Effector memory CD4-positive, alpha-beta T cell (primary cell): ENCODE measurements around the gene PLCB4.

Experiments used
- DNase-seq, 3 donors: peaks; one replicate each; pipeline ENCODE4 v3.0.0-alpha.2; 2020
- H3K27ac ChIP-seq: 2 replicates; pipeline ENCODE4 v1.7.0; 2013; ENCODE audit warnings: mild to moderate bottlenecking, low read length, moderate library complexity; ENCODE audit not compliant: insufficient read depth, poor library complexity, severe bottlenecking
- H3K27me3 ChIP-seq: replicated peaks from 2 replicates; pipeline ENCODE4 v1.7.0; 2013; ENCODE audit warnings: mild to moderate bottlenecking, low read length; ENCODE audit not compliant: insufficient read depth, control insufficient read depth, poor library complexity, severe bottlenecking
- H3K36me3 ChIP-seq: 2 replicates; pipeline ENCODE4 v1.7.0; 2013; ENCODE audit warnings: mild to moderate bottlenecking, low read length, moderate library complexity; ENCODE audit not compliant: control insufficient read depth, insufficient read depth
- H3K4me1 ChIP-seq: 2 replicates; pipeline ENCODE4 v1.7.0; 2013; ENCODE audit warnings: low read length, mild to moderate bottlenecking; ENCODE audit not compliant: control insufficient read depth, insufficient read depth, poor library complexity, severe bottlenecking
- H3K4me3 ChIP-seq: 2 replicates; pipeline ENCODE4 v1.7.0; 2013; ENCODE audit warnings: low read length, low read depth, mild to moderate bottlenecking; ENCODE audit not compliant: insufficient read depth, poor library complexity, severe bottlenecking
- H3K9me3 ChIP-seq: 2 replicates; pipeline ENCODE4 v1.7.0; 2013; ENCODE audit warnings: mild to moderate bottlenecking, low read length, moderate library complexity; ENCODE audit not compliant: control insufficient read depth

Gene PLCB4

GRCh38 chr20:9308056-9308455 is 239.2 kb downstream of the PLCB4 start:
- Histone ChIP-seq H3K27me3 (no peaks in the 10 kb centered on the region), H3K27ac (no peak overlapping the region), H3K4me1 (no peaks in the 10 kb centered on the region), H3K9me3 (no peaks in the 10 kb centered on the region), H3K36me3 (no peaks in the 10 kb centered on the region), H3K4me3 (no peak overlapping the region)
- DNase-seq, result no peak

DNA sequence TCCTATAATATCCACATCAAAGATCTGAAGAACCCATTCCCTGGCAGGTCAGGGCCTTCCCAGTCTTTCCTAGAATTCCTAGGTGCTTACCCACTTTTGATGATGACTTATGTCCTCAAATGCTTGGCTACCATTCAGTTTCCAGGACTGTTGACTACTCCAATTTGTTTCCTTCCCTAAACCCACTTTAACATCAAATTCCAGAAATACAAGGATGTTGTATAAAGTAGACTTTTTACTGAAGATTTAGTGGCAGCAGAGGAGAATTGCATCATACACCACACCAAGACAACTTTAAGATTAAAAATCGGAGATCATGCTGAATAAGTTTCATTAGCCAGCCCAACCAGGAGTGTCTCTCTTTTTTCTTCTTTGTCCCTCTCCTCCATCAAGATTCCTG is 242.2 kb downstream of the PLCB4 start:
- Histone ChIP-seq H3K36me3 (no peaks in the 10 kb centered on the region), H3K9me3 (no peaks in the 10 kb centered on the region), H3K27me3 (no peaks in the 10 kb centered on the region), H3K4me3 (no peak overlapping the region), H3K4me1 (no peaks in the 10 kb centered on the region), H3K27ac (no peak overlapping the region)
- DNase-seq, result no peak

DNA sequence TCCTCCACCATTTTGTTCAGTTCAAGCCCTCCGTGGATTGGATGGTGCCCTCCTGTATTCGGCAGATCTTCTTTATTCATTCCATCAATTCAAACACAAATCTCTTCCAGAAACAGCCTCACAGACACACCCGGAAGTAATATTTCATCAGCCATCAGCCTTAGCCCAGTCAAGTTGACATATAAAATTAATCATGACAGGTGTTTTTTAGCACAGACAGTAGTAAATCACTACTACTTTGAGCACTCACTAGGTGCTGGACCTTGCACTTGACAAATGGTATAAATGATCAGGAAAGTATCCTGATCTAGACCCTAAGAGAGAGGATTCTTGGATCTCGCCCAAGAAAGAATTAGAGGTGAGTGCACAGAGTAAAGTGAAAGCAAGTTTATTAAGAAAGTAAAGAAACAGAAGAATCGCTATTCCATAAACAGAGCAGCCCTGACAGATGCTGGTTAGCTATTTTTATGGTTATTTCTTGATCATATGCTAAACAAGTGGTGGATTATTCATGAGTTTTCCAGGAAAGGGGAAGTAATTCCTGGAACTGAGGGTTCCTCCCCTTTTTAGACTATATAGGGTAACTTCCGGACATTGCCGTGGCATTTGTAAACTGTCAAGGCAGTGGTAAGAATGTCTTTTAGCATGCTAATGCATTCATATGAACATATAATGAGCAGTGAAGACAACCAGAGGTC is 250.9 kb downstream of the PLCB4 start:
- H3K27ac ChIP-seq, result no peak overlapping the region
- H3K4me3 ChIP-seq, result no peak overlapping the region
- no peak for DNase-seq
- H3K27me3 ChIP-seq, result no peaks in the 10 kb centered on the region
- H3K4me1 ChIP-seq, result no peaks in the 10 kb centered on the region
- H3K36me3 ChIP-seq, result no peaks in the 10 kb centered on the region
- no peaks in the 10 kb centered on the region for H3K9me3 ChIP-seq

DNA sequence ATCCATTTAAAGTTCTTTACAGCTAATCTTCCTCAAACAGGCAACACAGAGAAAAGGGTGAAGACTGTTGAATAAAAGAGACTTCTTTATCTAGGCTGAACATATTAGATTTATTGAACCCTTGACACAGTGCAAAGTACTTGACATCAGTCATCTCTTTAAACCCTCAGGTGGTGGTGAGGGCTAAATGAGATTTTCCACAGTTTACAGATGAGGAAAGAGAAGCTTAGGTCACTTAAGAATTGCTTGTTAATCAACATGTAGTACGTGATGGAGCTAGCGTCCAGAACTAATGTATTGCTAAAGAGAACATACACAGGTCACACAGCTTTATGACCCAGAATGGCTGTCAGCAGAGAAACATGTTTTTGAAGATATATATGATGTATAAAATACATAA is 252.1 kb downstream of the PLCB4 start:
- Histone ChIP-seq H3K4me3 (no peak overlapping the region), H3K4me1 (no peaks in the 10 kb centered on the region), H3K9me3 (no peaks in the 10 kb centered on the region), H3K27ac (no peak overlapping the region), H3K27me3 (no peaks in the 10 kb centered on the region), H3K36me3 (no peaks in the 10 kb centered on the region)
- DNase-seq, result no peak

DNA sequence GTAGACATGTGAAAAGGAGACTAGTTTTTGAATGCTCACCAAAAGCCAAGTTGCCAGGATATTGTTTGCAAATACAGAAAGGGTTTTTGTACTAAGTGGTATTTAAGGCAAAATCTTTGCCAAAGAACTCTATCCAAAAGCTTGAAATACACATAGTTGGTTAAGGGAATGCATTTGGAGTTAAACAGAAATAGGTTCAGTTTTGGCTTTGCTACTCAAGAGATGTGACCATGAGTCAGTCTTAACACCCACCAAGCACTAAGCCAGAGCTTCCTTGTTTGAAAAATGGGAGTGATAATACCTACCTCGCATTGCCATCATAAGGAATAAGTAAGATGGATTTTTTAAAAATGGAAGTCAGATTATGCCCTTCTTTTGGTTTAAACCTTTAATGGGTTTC is 253.8 kb downstream of the PLCB4 start:
- no peaks in the 10 kb centered on the region for H3K27me3 ChIP-seq

DNA sequence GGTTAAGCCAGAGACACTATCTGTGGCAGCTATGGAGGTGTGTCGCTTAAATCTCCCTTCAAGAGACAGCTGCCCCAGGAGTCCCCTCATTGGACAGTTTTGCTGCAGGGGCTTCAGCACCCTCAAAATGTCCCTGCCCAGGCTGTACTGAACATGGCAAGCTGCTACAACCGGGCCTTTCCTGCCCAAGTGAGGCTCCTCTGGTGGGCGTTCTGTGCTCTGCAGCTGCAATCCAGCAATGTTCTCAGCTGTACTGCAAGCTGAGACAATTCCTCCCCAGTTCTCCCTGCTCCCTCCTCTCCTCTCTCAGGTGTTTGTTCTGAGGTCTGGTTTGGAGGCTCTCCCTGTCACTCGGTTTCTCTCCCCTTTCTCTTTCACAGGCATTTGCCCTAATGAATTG is 254.7 kb downstream of the PLCB4 start:
- H3K9me3 ChIP-seq, result no peaks in the 10 kb centered on the region
- H3K27ac ChIP-seq, result no peak overlapping the region
- no peaks in the 10 kb centered on the region for H3K36me3 ChIP-seq
- H3K27me3 ChIP-seq, result no peaks in the 10 kb centered on the region
- DNase-seq, result no peak
- no peaks in the 10 kb centered on the region for H3K4me1 ChIP-seq
- no peak overlapping the region for H3K4me3 ChIP-seq

More for the DNA sequence above, 253.8 kb downstream of the PLCB4 start:
- Histone ChIP-seq H3K36me3 (no peaks in the 10 kb centered on the region), H3K9me3 (no peaks in the 10 kb centered on the region), H3K27ac (no peak overlapping the region), H3K4me1 (no peaks in the 10 kb centered on the region), H3K4me3 (no peak overlapping the region)
- no peak for DNase-seq

DNA sequence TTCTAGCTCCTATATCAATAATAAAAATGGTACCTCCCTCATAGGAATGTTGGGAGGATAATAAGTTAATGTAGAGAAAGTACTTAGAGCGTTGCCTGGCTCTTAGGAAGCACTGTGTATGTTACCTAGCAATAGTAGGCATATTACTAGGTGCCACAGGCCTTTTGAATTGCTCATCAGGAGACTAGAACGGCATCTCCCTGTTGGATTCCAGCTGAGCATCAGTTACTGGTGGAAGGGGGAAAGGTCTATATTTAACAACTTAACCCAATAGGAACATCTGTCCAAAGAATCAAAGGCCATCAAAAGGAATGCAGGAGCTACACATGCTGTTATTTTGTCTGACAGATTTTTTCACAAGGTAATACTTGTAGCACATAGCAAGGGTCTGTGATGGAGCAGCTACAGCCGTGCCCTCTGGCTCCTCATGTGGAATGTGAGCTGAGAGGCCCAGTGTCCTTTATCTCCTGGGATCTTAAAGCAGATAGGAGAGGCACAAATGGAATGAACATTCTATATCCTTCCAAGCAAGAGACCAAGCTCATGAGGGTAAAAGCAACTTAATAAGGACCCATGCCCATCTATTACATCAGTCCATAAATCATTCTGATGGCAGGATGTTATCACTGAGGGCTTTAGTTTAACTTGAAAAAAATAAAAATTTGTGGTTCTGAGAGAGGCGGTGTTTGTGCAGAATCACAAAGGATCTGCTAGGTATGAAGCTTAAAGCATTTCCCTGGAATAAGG is 260.6 kb downstream of the PLCB4 start:
- no peak overlapping the region for H3K4me3 ChIP-seq
- no peak overlapping the region for H3K27ac ChIP-seq
- no peaks in the 10 kb centered on the region for H3K9me3 ChIP-seq
- H3K4me1 ChIP-seq, result no peaks in the 10 kb centered on the region
- H3K27me3 ChIP-seq, result no peaks in the 10 kb centered on the region
- no peaks in the 10 kb centered on the region for H3K36me3 ChIP-seq
- DNase-seq, result no peak

DNA sequence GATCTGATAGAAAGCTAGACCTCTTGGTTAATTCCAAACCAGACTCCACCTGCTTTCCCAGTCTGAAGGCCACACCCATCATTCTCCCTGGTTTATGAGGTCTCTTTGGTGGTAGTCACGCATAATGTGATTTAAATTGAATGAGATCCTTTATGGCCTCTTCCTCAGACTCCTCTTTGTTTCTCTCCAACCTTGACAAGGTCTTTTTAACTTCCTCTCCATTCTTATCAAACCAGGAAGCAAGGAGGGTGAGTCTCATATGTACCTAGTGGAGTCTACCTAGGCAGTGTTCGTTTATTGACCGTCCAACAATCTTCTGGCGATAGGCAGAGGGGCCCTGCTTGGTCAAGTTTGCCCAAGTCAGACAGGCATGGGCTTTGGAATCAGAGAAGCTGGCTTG is 261.3 kb downstream of the PLCB4 start:
- H3K27ac ChIP-seq, result no peak overlapping the region
- no peaks in the 10 kb centered on the region for H3K4me1 ChIP-seq
- H3K9me3 ChIP-seq, result no peaks in the 10 kb centered on the region
- no peak for DNase-seq
- no peaks in the 10 kb centered on the region for H3K36me3 ChIP-seq
- no peak overlapping the region for H3K4me3 ChIP-seq
- H3K27me3 ChIP-seq, result no peaks in the 10 kb centered on the region

GRCh38 chr20:9331707-9332435 is 263.0 kb downstream of the PLCB4 start:
- no peak for DNase-seq
- Histone ChIP-seq H3K4me3 (no peak overlapping the region), H3K36me3 (no peaks in the 10 kb centered on the region), H3K4me1 (no peaks in the 10 kb centered on the region), H3K27me3 (no peaks in the 10 kb centered on the region), H3K27ac (no peak overlapping the region), H3K9me3 (no peaks in the 10 kb centered on the region)
